Thoracic aorta (tissue), 2 donors: Measurements from ENCODE around the gene TMEM181. TPM values are rescaled to one million over a fixed set of nuclear protein-coding genes. Genes with fewer than 3 reads are reported as not detected.
"Not testable (repeated sequence)": the region's sequence is repeated elsewhere in the genome, so short reads cannot be mapped to it uniquely, and the experiment has no call there.

Experiments used
- ATAC-seq: fragments of 150-250 bp; one replicate; pipeline ENCODE4 v1.8.0; 2017; ENCODE audit warnings: low read depth; ENCODE audit not compliant: insufficient number of reproducible peaks, low FRiP score
- DNase-seq: peaks from one replicate; pipeline ENCODE4 v3.0.0-alpha.2; 2020; ENCODE audit warnings: low spot score
- H3K27ac ChIP-seq, 2 donors: fragments of 200-600 bp; sonication (generic); 1 replicate in 1 of 2; 2 replicates in 1 of 2; pipeline ENCODE4 v1.5.1; 2016; ENCODE audit warnings: mild to moderate bottlenecking in 2 of 2, moderate library complexity in 2 of 2
- H3K27me3 ChIP-seq: fragments of 200-600 bp; sonication (generic); replicated peaks from 2 replicates; pipeline ENCODE4 v1.6.0; 2016; ENCODE audit warnings: mild to moderate bottlenecking; ENCODE audit not compliant: insufficient read depth
- H3K36me3 ChIP-seq: fragments of 200-600 bp; sonication (generic); one replicate; pipeline ENCODE4 v1.5.1; 2016
- H3K4me1 ChIP-seq, 2 donors: fragments of 200-600 bp; sonication (generic); 1 replicate in 1 of 2; 2 replicates in 1 of 2; pipeline versions ENCODE4 v1.5.1 to v1.6.0; 2016; ENCODE audit warnings: low read depth in 2 of 2, mild to moderate bottlenecking in 1 of 2; ENCODE audit not compliant: control insufficient read depth in 1 of 2
- H3K4me3 ChIP-seq: fragments of 200-600 bp; sonication (generic); 2 replicates; pipeline ENCODE4 v1.5.1; 2016; ENCODE audit warnings: mild to moderate bottlenecking
- H3K9me3 ChIP-seq: fragments of 200-600 bp; sonication (generic); 2 replicates; pipeline ENCODE4 v1.5.1; 2016
- total RNA-seq, 2 donors: library from RNA; depleted of rRNA; stranded (reverse); fragments of >200 nt; gene quantifications; one replicate each; pipeline versions ENCODE4 v1.1.0 to v1.2.3, GENCODE V29; 2016
- TF ChIP-seq, protein P1 (sequence below): fragments of 200-600 bp; sonication (generic); IDR thresholded peaks from one replicate; pipeline ENCODE4 v1.5.1; 2019; ENCODE audit warnings: antibody characterized with exemption

The TMEM181 gene
- total RNA-seq, 2 donors from 2014 or later: 21.4 to 26.3 TPM

DNA sequence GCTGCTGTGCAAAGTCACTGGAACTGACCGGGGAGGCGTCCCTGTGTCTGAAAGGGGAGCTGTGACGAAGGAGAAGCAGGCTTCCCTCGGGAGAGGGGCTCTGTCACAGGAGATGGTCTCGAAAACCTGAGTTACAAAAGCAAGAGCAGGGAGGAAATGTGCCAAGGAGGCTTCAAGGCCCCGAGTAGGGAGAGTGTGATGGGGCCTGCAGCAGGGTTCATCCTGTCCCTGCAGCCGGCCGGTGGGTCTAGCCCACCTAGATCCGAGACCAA lies 68.0 kb downstream of the TMEM181 start:
- ATAC-seq (no peak), DNase-seq (no peak)
- Histone ChIP-seq H3K36me3 (no peaks in the 10 kb centered on the region), H3K4me3 (no peak overlapping the region), H3K27me3 (no peaks in the 10 kb centered on the region), H3K9me3 (no peaks in the 10 kb centered on the region), H3K27ac (no peak overlapping the region), H3K4me1 (peaks cover 21 to 47% of the 10 kb centered on the region in 2 donors)
- TF ChIP-seq, protein P1, sequence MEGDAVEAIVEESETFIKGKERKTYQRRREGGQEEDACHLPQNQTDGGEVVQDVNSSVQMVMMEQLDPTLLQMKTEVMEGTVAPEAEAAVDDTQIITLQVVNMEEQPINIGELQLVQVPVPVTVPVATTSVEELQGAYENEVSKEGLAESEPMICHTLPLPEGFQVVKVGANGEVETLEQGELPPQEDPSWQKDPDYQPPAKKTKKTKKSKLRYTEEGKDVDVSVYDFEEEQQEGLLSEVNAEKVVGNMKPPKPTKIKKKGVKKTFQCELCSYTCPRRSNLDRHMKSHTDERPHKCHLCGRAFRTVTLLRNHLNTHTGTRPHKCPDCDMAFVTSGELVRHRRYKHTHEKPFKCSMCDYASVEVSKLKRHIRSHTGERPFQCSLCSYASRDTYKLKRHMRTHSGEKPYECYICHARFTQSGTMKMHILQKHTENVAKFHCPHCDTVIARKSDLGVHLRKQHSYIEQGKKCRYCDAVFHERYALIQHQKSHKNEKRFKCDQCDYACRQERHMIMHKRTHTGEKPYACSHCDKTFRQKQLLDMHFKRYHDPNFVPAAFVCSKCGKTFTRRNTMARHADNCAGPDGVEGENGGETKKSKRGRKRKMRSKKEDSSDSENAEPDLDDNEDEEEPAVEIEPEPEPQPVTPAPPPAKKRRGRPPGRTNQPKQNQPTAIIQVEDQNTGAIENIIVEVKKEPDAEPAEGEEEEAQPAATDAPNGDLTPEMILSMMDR: no peak

DNA sequence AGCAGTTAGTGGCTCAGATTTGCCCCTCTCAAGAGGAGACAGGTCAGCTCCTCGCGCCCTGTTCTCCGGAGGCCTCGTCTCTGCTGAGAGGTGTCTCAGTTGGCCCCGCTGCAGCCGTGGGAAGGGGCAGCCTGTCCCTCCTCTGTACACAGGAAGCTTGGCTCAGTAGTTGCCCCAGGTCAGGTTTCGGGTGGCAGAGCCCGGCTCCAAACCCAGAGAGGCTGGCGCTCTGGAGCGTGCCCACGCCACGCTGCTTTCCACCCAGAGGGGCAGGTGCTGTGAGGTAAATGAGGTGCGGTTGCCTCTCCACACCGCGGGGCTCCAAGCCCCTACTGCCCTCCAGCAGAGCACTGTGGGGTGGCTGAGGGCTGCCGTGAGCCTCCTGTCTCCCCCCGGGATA lies 68.7 kb downstream of the TMEM181 start:
- no peak overlapping the region for H3K4me3 ChIP-seq
- TF ChIP-seq, protein P1: no peak
- H3K36me3 ChIP-seq: no peaks in the 10 kb centered on the region
- no peaks in the 10 kb centered on the region for H3K9me3 ChIP-seq
- H3K27me3 ChIP-seq: no peaks in the 10 kb centered on the region
- peaks cover 21 to 47% of the 10 kb centered on the region in 2 donors for H3K4me1 ChIP-seq
- H3K27ac ChIP-seq: no peak overlapping the region
- DNase-seq (no peak), ATAC-seq (no peak)

DNA sequence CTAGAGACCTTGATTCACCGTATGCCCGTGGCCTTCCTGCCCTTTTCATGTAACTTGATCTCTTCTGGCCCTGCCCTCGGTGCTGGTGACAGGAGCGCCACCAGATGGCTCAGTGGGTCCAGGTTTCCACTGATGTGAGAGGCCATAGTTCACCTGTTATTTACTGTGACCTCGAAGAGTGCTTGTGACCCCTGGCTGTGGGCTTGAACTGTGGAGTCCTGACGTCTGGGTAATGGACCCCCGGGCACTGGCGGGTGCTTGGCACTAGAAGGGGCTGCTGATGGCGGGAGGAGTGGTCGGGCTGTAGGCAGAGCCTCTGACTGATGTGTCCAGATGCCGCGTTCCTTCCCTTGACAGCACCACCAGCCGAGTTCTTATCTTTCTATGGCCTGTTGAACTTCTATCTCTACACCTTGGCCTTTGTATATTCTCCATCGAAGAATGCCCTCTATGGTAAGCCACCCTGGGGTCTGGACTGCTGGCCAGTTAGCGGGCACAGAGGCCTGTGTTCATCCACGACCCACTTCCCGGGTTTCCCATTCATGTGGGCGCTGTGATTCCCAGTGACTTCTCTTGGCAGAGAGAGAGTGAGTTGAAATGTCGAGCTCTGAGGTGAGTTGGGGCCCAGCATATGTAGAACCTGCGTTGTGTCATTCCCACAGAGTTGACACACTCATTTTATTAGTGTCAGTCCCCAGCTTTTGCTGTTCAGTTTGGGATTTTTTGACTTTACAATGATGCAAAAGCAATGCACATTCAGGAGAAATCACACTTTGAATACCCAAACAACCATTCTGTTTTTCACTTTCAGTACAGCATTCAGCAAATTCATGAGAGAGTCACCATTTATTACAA lies 69.7 kb downstream of the TMEM181 start:
- no peak for ATAC-seq
- H3K27ac ChIP-seq: no peak overlapping the region

DNA sequence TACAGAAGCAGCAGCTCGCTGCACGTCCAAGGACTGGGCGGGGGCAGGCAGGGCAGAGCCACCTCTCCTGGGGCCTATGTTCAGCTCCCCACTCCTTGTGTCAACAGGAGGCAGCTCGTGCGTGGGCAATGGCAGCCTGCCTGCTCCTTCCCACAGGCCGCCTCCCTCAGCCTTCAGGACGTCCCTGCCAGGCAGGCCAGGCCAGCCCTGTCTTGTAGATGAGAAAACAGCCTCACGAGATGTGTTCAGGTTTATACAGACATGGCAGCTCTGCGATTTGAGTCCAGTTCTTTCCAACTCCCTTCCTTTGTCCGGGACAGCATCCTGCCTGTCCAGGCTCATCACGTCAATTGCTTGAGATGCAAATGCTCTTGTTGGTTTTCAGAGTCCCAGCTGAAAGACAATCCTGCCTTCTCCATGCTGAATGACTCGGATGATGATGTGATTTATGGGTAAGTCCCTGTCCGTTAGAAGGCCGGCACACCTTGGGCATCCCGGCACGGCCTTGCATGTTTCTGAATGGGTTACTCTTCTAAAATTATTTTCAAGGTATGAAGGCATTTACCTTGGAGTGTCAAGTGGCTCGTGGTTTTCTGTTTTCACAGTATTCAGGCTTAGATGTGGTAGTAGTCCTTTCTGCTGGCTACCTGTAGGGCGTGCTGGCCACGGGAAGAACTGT lies 71.2 kb downstream of the TMEM181 start:
- no peak for ATAC-seq
- DNase-seq: no peak
- TF ChIP-seq, protein P1: no peak
- Histone ChIP-seq H3K27me3 (no peaks in the 10 kb centered on the region), H3K36me3 (peaks cover 7% of the 10 kb centered on the region), H3K4me1 (peaks cover 21 to 37% of the 10 kb centered on the region in 2 donors), H3K4me3 (peak overlapping the region; percentile 56), H3K27ac (peak overlapping the region; percentile 68 to 72), H3K9me3 (no peaks in the 10 kb centered on the region)

More for the DNA sequence above, 69.7 kb downstream of the TMEM181 start:
- TF ChIP-seq, protein P1: no peak
- Histone ChIP-seq H3K9me3 (no peaks in the 10 kb centered on the region), H3K36me3 (no peaks in the 10 kb centered on the region), H3K4me1 (peaks cover 21 to 47% of the 10 kb centered on the region in 2 donors), H3K27me3 (no peaks in the 10 kb centered on the region), H3K4me3 (no peak overlapping the region)
- DNase-seq: no peak

DNA sequence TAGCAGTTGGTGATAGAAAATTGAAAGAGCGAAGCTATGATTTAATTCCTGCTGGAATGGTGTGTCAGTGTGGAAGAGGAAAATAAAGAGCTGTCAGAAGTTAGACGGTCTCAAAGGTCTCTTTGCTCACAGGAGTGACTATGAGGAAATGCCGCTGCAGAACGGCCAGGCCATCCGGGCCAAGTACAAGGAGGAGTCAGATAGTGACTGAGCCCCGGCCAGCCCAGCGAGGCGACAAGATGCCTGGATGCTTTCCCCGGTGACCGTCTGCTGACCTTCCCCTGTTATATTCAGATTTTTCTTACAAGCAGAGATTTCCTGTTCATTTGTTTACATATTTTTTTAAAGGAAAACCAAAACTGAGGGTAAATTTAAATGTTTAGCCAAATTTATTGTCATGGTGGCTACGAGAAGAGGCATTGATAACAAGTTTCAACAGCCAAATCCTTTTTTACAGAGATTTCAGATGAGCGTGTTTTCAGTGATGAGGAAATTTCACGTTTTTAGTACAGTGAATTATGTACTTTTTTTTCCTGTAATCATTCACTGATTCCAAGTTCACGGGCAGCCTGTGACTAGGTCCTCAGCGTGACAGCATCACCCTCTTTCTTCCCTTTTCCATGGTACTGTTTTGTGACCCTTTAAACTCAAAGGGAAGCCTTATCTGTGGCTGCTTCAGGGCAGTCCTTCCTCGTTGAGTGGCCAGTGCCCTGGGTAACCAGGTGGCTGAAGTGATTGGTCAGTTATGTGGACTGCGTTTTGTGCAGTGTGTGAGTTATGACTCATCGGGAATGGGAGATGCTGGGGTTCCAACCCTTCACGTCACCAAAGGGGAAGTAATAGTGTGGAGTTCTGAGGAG lies 72.0 kb downstream of the TMEM181 start:
- DNase-seq (no peak), ATAC-seq (peak; percentile 67)
- H3K9me3 ChIP-seq: no peaks in the 10 kb centered on the region
- H3K4me1 ChIP-seq: peaks cover 16 to 28% of the 10 kb centered on the region in 2 donors
- H3K36me3 ChIP-seq: peaks cover 15% of the 10 kb centered on the region
- TF ChIP-seq, protein P1: no peak
- peak overlapping the region; percentile 56 for H3K4me3 ChIP-seq
- peak overlapping the region; percentile 68 to 72 for H3K27ac ChIP-seq
- H3K27me3 ChIP-seq: no peaks in the 10 kb centered on the region

DNA sequence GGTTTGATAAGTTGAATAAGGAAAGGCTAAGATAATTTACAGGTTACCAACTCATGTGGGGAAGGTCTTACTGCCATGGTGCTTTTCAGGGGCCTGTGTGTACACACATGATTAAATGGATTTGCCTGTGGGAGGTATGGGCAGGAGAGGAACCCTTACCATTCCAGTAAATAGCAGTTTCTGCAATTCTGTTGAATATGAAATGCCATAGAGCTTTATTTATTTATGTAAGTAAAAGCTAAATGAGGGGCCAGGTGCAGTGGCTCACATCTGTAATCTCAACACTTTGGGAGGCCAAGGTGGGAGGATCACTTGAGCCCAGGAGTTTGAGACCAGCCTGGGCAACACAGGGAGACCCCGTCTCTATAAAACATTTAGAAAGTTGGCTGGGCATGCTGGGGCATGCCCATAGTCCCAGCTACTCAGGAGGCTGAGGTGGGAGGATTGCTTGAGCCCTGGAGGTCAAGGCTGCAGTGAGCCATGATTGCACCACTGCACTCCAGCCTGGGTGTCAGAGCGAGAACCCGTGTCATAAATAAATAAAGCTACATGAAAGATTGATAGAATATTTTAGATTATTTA lies 72.7 kb downstream of the TMEM181 start:
- H3K27ac ChIP-seq: peak overlapping the region; percentile 68 to 72
- ATAC-seq, H3K27me3 ChIP-seq, DNase-seq, H3K4me3 ChIP-seq, H3K9me3 ChIP-seq: not testable (repeated sequence)
- H3K4me1 ChIP-seq: peaks cover 16 to 23% of the 10 kb centered on the region in 2 donors
- peaks cover 22% of the 10 kb centered on the region for H3K36me3 ChIP-seq
